Suprapubic skin (tissue), 4 donors: ENCODE data around the gene EPHA1. TPM values are rescaled to one million over a fixed set of nuclear protein-coding genes. Genes with fewer than 3 reads are reported as not detected.

ENCODE experiments used
- DNase-seq, 2 donors: peaks; one replicate each; pipeline ENCODE4 v3.0.0-alpha.2; 2019; ENCODE audit warnings: low spot score in 2 of 2
- H3K27ac ChIP-seq: fragments of 200-600 bp; sonication (generic); one replicate; pipeline ENCODE4 v1.5.1; 2019
- H3K27me3 ChIP-seq: fragments of 200-600 bp; sonication (generic); one replicate; pipeline ENCODE4 v1.5.1; 2019
- H3K36me3 ChIP-seq: fragments of 200-600 bp; sonication (generic); one replicate; pipeline ENCODE4 v1.5.1; 2019
- H3K4me1 ChIP-seq: fragments of 200-600 bp; sonication (generic); one replicate; pipeline ENCODE4 v1.5.1; 2019
- H3K4me3 ChIP-seq: fragments of 200-600 bp; sonication (generic); one replicate; pipeline ENCODE4 v1.5.1; 2019; ENCODE audit warnings: mild to moderate bottlenecking
- H3K9me3 ChIP-seq: fragments of 200-600 bp; sonication (generic); one replicate; pipeline ENCODE4 v1.5.1; 2019
- CTCF ChIP-seq, 2 donors: fragments of 200-600 bp in 1 of 2; fragments of 450-650 bp in 1 of 2; sonication (generic) in 1 of 2; IDR thresholded peaks; one replicate each; pipeline ENCODE4 v1.5.1; 2016 to 2019; ENCODE audit warnings: antibody characterized with exemption in 2 of 2, mild to moderate bottlenecking in 1 of 2, moderate library complexity in 1 of 2
- EP300 ChIP-seq: sonication (generic); formaldehyde crosslinking; IDR thresholded peaks from one replicate; pipeline ENCODE4 v1.6.1; 2017; ENCODE audit warnings: antibody characterized with exemption
- POLR2A ChIP-seq, 2 donors: fragments of 450-650 bp; IDR thresholded peaks; one replicate each; pipeline ENCODE4 v1.6.1; 2017; ENCODE audit warnings: antibody characterized with exemption in 2 of 2, mild to moderate bottlenecking in 2 of 2, moderate library complexity in 2 of 2
- POLR2AphosphoS5 ChIP-seq, 3 donors: sonication (generic); formaldehyde crosslinking; IDR thresholded peaks; one replicate each; pipeline ENCODE4 v1.6.1; 2017; ENCODE audit warnings: antibody characterized with exemption in 3 of 3
- WGBS: methylation state at CpG from one replicate; pipeline ENCODE4 v1.1.5; 2018; 5-methylcytosine and 5-hydroxymethylcytosine counted together
- total RNA-seq, 4 donors: library from RNA; depleted of rRNA; stranded (reverse); fragments of >200 nt; gene quantifications; one replicate each; pipeline ENCODE4 v1.1.0, GENCODE V29; 2016

EPHA1 gene
- total RNA-seq, 4 donors from 2014 or later, result 60.9 to 94.4 (median 67.7) TPM

DNA sequence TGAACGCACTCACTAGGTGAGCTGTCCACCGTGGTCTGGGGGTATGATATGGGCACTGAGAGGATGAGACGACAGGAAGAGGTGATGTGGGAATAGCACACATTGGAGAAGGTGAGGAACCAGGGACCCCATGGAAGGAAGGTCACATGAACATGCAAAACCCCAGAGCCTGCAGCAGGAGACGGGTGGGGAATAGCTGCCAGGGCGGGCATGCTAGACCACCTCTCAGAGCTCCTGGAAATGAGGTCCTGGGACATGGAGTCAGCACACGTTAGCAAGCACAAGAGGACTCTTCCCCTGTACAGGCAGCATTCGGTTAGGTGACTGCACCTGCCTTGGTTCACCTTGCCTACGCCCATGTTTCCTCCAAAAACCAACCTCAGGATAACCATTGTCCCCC is 54.3 kb downstream of the EPHA1 start:
- H3K9me3 ChIP-seq, result no peaks in the 10 kb centered on the region

DNA sequence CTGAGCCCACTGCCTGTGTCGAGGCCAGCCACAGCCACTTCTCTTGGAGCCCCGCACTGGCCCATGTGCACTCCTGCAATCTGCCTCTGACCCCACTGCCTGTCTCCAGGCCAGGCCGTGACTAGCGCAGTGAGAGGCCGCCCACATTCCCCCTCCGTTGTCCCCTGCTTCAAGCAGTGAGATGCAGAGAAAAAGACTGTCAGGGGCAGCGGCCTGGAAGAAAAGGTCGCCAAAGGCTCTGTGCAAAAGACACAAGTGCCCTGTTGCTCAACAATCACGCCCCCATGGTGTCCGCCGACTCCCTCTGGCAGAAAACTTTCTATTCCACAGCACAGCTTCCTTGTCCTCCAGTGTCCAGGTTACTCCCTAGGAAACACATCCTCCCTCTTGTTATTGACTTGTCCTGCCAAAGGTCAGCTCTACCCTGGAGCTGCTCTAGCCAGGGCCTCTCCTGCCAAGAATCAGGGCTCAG is 56.1 kb downstream of the EPHA1 start:
- no peak overlapping the region for H3K4me3 ChIP-seq
- 80% methylated on average over 10 of the region's 11 CpGs for WGBS
- no peak for DNase-seq

More for the DNA sequence above, 54.3 kb downstream of the EPHA1 start:
- DNase-seq, result no peak
- TF ChIP-seq EP300, result no peak
- TF ChIP-seq POLR2A (IDR thresholded peaks at IDR 0.05), result no peak
- TF ChIP-seq CTCF (IDR thresholded peaks at IDR 0.05), result no peak
- TF ChIP-seq POLR2AphosphoS5 (IDR thresholded peaks at IDR 0.05), result no peak
- Histone ChIP-seq H3K36me3 (no peaks in the 10 kb centered on the region), H3K4me3 (no peak overlapping the region), H3K4me1 (no peaks in the 10 kb centered on the region), H3K27ac (no peak overlapping the region), H3K27me3 (peaks cover 23% of the 10 kb centered on the region)
- WGBS, result 94% methylated on average over 7 of the region's 8 CpGs

DNA sequence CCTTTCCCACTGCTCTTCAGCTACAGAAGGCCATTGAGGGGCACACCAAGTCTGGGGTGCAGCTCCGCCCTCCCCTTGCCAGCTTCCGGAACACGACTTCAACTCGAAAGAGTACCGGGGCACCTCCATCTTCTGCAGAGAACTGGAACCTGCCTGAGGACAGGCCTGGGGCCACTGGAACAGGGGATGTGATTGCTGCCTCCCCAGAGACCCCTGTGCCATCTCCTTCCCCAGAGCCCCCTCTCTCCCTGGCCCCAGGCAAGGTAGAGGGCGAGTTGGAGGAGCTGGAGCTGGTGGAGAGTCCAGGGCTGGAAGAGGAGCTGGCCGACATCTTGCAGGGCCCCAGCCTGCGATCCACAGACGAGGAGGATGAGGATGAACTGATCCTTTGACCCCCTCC is 57.1 kb downstream of the EPHA1 start:
- Histone ChIP-seq H3K4me1 (no peaks in the 10 kb centered on the region), H3K36me3 (no peaks in the 10 kb centered on the region), H3K4me3 (no peak overlapping the region), H3K27me3 (peaks cover 20% of the 10 kb centered on the region), H3K27ac (no peak overlapping the region), H3K9me3 (no peaks in the 10 kb centered on the region)
- no peak for TF ChIP-seq EP300
- no peak for TF ChIP-seq POLR2AphosphoS5 (IDR thresholded peaks at IDR 0.05)
- no peak for TF ChIP-seq POLR2A (IDR thresholded peaks at IDR 0.05)
- no peak for TF ChIP-seq CTCF (IDR thresholded peaks at IDR 0.05)
- DNase-seq, result no peak
- WGBS, result 83% methylated on average over 9 of the region's 9 CpGs

More for the DNA sequence above, 56.1 kb downstream of the EPHA1 start:
- peaks cover 19% of the 10 kb centered on the region for H3K27me3 ChIP-seq
- no peaks in the 10 kb centered on the region for H3K9me3 ChIP-seq
- H3K36me3 ChIP-seq, result no peaks in the 10 kb centered on the region
- TF ChIP-seq EP300 (no peak), POLR2AphosphoS5 (IDR thresholded peaks at IDR 0.05) (no peak), CTCF (IDR thresholded peaks at IDR 0.05) (no peak), POLR2A (IDR thresholded peaks at IDR 0.05) (no peak)
- no peaks in the 10 kb centered on the region for H3K4me1 ChIP-seq
- no peak overlapping the region for H3K27ac ChIP-seq

DNA sequence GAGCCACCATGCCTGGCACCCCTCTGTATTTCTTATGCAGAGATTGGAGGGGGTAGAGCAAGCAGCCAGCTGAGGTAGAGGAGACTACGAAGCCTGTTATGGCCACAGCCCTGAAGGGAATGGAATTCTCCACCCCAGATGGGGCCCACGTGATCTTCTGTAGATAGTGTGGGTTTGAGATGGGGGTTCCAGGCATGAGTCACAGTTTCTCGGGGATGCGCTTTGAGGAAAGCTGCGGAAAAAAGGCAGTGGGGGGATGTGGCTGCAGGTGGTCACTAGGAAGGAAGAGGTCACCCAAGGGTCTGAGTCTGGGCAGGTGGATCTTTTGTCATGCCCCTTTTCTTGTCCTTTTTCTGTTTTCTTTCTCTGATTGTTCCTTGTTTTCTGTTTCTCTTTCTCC is 57.6 kb downstream of the EPHA1 start:
- TF ChIP-seq EP300, result no peak
- peaks cover 25% of the 10 kb centered on the region for H3K27me3 ChIP-seq
- no peaks in the 10 kb centered on the region for H3K36me3 ChIP-seq
- WGBS, result 49% methylated on average over 5 of the region's 5 CpGs
- no peak for DNase-seq
- no peak overlapping the region for H3K27ac ChIP-seq
- H3K4me3 ChIP-seq, result no peak overlapping the region
- no peaks in the 10 kb centered on the region for H3K4me1 ChIP-seq
- no peaks in the 10 kb centered on the region for H3K9me3 ChIP-seq

DNA sequence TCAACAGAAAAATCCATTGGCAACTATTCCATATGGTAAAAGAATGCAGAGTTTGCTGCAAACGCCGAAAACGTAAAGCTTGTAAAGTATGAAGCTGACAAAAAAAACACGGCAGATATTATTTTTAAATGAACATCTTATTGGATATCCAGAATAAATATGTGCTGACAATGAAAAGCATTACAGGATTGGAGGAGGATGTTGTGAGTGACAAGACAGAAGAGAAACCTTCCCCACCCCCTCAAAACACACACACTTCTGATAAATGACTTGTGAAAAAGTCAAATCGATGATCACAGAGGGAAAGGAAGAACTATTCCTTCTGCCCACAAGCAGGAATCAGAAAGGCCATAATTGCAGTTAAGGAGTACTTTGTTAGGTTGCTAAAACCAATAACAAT is 60.7 kb downstream of the EPHA1 start:
- Histone ChIP-seq H3K4me3 (no peak overlapping the region), H3K27ac (no peak overlapping the region), H3K36me3 (no peaks in the 10 kb centered on the region), H3K27me3 (peaks cover 29% of the 10 kb centered on the region), H3K4me1 (peaks cover 5% of the 10 kb centered on the region), H3K9me3 (no peaks in the 10 kb centered on the region)
- TF ChIP-seq POLR2AphosphoS5 (IDR thresholded peaks at IDR 0.05) (no peak), POLR2A (IDR thresholded peaks at IDR 0.05) (no peak), EP300 (no peak), CTCF (IDR thresholded peaks at IDR 0.05) (no peak)
- DNase-seq, result no peak
- WGBS, result 55% methylated on average over 5 of the region's 5 CpGs

DNA sequence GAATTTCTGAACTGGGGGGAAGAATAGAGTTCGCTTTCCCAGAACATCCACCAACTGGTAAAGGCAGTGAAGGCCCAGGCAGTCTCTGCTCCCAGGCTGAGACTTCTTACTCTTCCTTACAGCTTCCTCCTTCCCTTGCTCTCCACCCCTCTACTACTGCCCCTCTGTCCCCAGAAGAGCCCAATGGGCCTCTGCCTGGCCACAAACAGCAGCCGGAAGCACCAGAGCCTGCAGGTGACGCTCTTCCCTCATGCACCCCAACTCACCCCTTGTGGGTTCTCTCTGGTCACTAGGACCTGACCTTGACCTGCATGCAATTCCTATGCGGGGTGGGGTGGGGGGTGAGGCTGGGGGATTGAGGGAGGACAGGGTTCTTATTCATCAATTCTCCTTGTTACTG is 62.6 kb downstream of the EPHA1 start:
- no peak overlapping the region for H3K4me3 ChIP-seq
- H3K27ac ChIP-seq, result no peak overlapping the region
- peaks cover 5% of the 10 kb centered on the region for H3K4me1 ChIP-seq
- DNase-seq, result no peak
- TF ChIP-seq CTCF (IDR thresholded peaks at IDR 0.05) (no peak), POLR2AphosphoS5 (IDR thresholded peaks at IDR 0.05) (no peak), POLR2A (IDR thresholded peaks at IDR 0.05) (no peak), EP300 (no peak)
- no peaks in the 10 kb centered on the region for H3K9me3 ChIP-seq
- peaks cover 21% of the 10 kb centered on the region for H3K27me3 ChIP-seq
- no peaks in the 10 kb centered on the region for H3K36me3 ChIP-seq
- 86% methylated on average over 4 of the region's 4 CpGs for WGBS
